GM12892 (cell line): ENCODE results near the gene DHRSX.
"Not testable (repeated sequence)": the region's sequence is repeated elsewhere in the genome, so short reads cannot be mapped to it uniquely, and the experiment has no call there.

Experiments
- DNase-seq: peaks from one replicate; pipeline ENCODE4 v3.0.0; 2011; ENCODE audit not compliant: insufficient read length
- FAIRE-seq: peaks from 2 replicates; lab custom pipeline; 2011; peaks lifted over from hg19 to GRCh38; lab: Jason Lieb, UNC
- POLR2A ChIP-seq: IDR thresholded peaks from 2 replicates; pipeline ENCODE4 v1.6.1; 2011; ENCODE audit warnings: low read depth, low read length, control low read depth
- POLR2AphosphoS5 ChIP-seq: IDR thresholded peaks from 2 replicates; pipeline ENCODE4 v1.6.1; 2011; ENCODE audit warnings: low read depth, low read length, control low read depth
- TAF1 ChIP-seq: IDR thresholded peaks from 2 replicates; pipeline ENCODE4 v1.6.1; 2011; ENCODE audit warnings: low read depth, mild to moderate bottlenecking, control low read depth, low read length, borderline replicate concordance

Gene DHRSX

GRCh38 chrX:2434270-2435163, 66.3 kb downstream of the DHRSX start:
- no peak for FAIRE-seq
- no peak for DNase-seq
- TF ChIP-seq POLR2AphosphoS5 (no peak), POLR2A (no peak), TAF1 (no peak)

- FAIRE-seq: no peak
- TF ChIP-seq POLR2A: no peak
- no peak for TF ChIP-seq POLR2AphosphoS5
- no peak for TF ChIP-seq TAF1
- no peak for DNase-seq
Observed at GRCh38 chrX:2432298-2432863, 68.4 kb downstream of the DHRSX start.

GRCh38 chrX:2430265-2430825, 70.4 kb downstream of the DHRSX start:
- DNase-seq (no peak), FAIRE-seq (no peak)
- TF ChIP-seq POLR2AphosphoS5 (no peak), TAF1 (no peak), POLR2A (no peak)

- DNase-seq (no peak), FAIRE-seq (no peak)
- TF ChIP-seq POLR2A (no peak), TAF1 (no peak), POLR2AphosphoS5 (no peak)
Observed at GRCh38 chrX:2427737-2428136, 73.0 kb downstream of the DHRSX start.

- no peak for TF ChIP-seq POLR2AphosphoS5
- TF ChIP-seq TAF1: no peak
- TF ChIP-seq POLR2A: no peak
- DNase-seq (no peak), FAIRE-seq (no peak)
Observed at GRCh38 chrX:2427147-2427546, 73.6 kb downstream of the DHRSX start.

GRCh38 chrX:2426289-2426882, 74.4 kb downstream of the DHRSX start:
- DNase-seq (no peak), FAIRE-seq (no peak)
- TF ChIP-seq TAF1: no peak
- no peak for TF ChIP-seq POLR2AphosphoS5
- no peak for TF ChIP-seq POLR2A

GRCh38 chrX:2425286-2426071, 75.3 kb downstream of the DHRSX start:
- no peak for TF ChIP-seq TAF1
- no peak for TF ChIP-seq POLR2A
- TF ChIP-seq POLR2AphosphoS5: no peak
- FAIRE-seq (no peak), DNase-seq (no peak)

- DNase-seq: no peak
- no peak for FAIRE-seq
- TF ChIP-seq POLR2A (no peak), POLR2AphosphoS5 (no peak), TAF1 (no peak)
Observed at GRCh38 chrX:2424317-2424716, 76.5 kb downstream of the DHRSX start.

GRCh38 chrX:2423899-2424298, 76.9 kb downstream of the DHRSX start:
- FAIRE-seq (no peak), DNase-seq (no peak)
- TF ChIP-seq POLR2A (no peak), TAF1 (no peak), POLR2AphosphoS5 (no peak)

GRCh38 chrX:2423282-2423681, 77.5 kb downstream of the DHRSX start:
- no peak for FAIRE-seq
- TF ChIP-seq POLR2AphosphoS5 (no peak), POLR2A (no peak), TAF1 (no peak)
- no peak for DNase-seq

GRCh38 chrX:2419418-2419817, 81.4 kb downstream of the DHRSX start:
- not testable (repeated sequence) for DNase-seq, FAIRE-seq
